Esophagus muscularis mucosa (tissue), 4 donors: ENCODE results near the gene SNTB2.

ENCODE experiments used
- CTCF ChIP-seq, 3 experiments: fragments of 200-600 bp in 2 of 3; fragments of 450-650 bp in 1 of 3; sonication (generic) in 2 of 3; IDR thresholded peaks; one replicate each; pipeline ENCODE4 v1.5.1; 2017 to 2019; ENCODE audit warnings: antibody characterized with exemption in 3 of 3, mild to moderate bottlenecking in 2 of 3, moderate library complexity in 1 of 3
- EP300 ChIP-seq: sonication (generic); formaldehyde crosslinking; IDR thresholded peaks from one replicate; pipeline ENCODE4 v1.6.1; 2017; ENCODE audit warnings: antibody characterized with exemption
- POLR2A ChIP-seq: fragments of 450-650 bp; IDR thresholded peaks from one replicate; pipeline ENCODE4 v1.6.1; 2017; ENCODE audit warnings: antibody characterized with exemption, moderate library complexity, mild to moderate bottlenecking, low read depth
- POLR2AphosphoS5 ChIP-seq, 2 donors: sonication (generic); formaldehyde crosslinking; IDR thresholded peaks; one replicate each; pipeline ENCODE4 v1.6.1; 2017; ENCODE audit warnings: antibody characterized with exemption in 2 of 2

- TF ChIP-seq CTCF (IDR thresholded peaks at IDR 0.05) (no peak), EP300 (no peak), POLR2A (no peak), POLR2AphosphoS5 (IDR thresholded peaks at IDR 0.05) (no peak)
These were observed 127.6 kb downstream of the SNTB2 start for GRCh38 chr16:69314534-69314933.
